GM12878 (cell line): Measurements from ENCODE around the gene DMRT1. TPM values are rescaled to one million over a fixed set of nuclear protein-coding genes. Genes with fewer than 3 reads are reported as not detected.
A peak's percentile ranks its signal among the peaks of the same experiment; 100 is the strongest.

Experiments used
- ASH2L ChIP-seq: fragments of 300-600, 200-600 bp; sonication (generic); IDR thresholded peaks from 2 replicates; pipeline ENCODE4 v1.6.1; 2017; ENCODE audit warnings: low read depth, mild to moderate bottlenecking, borderline replicate concordance
- ATF3 ChIP-seq: IDR thresholded peaks from 2 replicates; pipeline ENCODE4 v1.6.1; 2011; ENCODE audit warnings: low read depth, mild to moderate bottlenecking, low read length, moderate library complexity, borderline replicate concordance; ENCODE audit errors: extremely low read depth
- BCL3 ChIP-seq: IDR thresholded peaks from 2 replicates; pipeline ENCODE4 v1.6.1; 2011; ENCODE audit warnings: borderline replicate concordance, low read depth, mild to moderate bottlenecking, moderate library complexity, low read length; ENCODE audit not compliant: insufficient read depth, poor library complexity, severe bottlenecking
- DPF2 ChIP-seq: fragments of 450-650 bp; IDR thresholded peaks from 2 replicates; pipeline ENCODE4 v1.6.1; 2017; ENCODE audit warnings: mild to moderate bottlenecking
- EED ChIP-seq: sonication (generic); IDR thresholded peaks from 2 replicates; pipeline ENCODE4 v1.6.1; 2016; ENCODE audit warnings: antibody characterized with exemption, low read depth
- EGR1 ChIP-seq, 2 experiments: IDR thresholded peaks; 1 replicate in 1 of 2; 2 replicates in 1 of 2; pipeline ENCODE4 v1.6.1; 2011 to 2012; ENCODE audit warnings: low read depth in 2 of 2, low read length in 2 of 2, borderline replicate concordance in 1 of 2, mild to moderate bottlenecking in 1 of 2, moderate library complexity in 1 of 2
- ELK1 ChIP-seq: IDR thresholded peaks from 2 replicates; pipeline ENCODE4 v1.6.1; 2012; ENCODE audit warnings: low read depth, low read length, improper control_type of control experiment
- HCFC1 ChIP-seq: fragments of 150-350 bp; IDR thresholded peaks from 2 replicates; pipeline ENCODE4 v1.6.1; 2014; ENCODE audit warnings: low read length
- JUNB ChIP-seq: IDR thresholded peaks from 2 replicates; pipeline ENCODE4 v1.6.1; 2016; ENCODE audit warnings: antibody characterized with exemption, mild to moderate bottlenecking
- MEF2B ChIP-seq: fragments of 450-650 bp; IDR thresholded peaks from 2 replicates; pipeline ENCODE4 v1.6.1; 2018; ENCODE audit warnings: mild to moderate bottlenecking, moderate library complexity; ENCODE audit not compliant: partially characterized antibody, poor library complexity, severe bottlenecking
- MLLT1 ChIP-seq: fragments of 450-650 bp; IDR thresholded peaks from 2 replicates; pipeline ENCODE4 v1.6.1; 2016; ENCODE audit warnings: mild to moderate bottlenecking
- MTA2 ChIP-seq: fragments of 450-650 bp; IDR thresholded peaks from 2 replicates; pipeline ENCODE4 v1.6.1; 2016; ENCODE audit warnings: low read depth, mild to moderate bottlenecking, moderate library complexity
- NFIC ChIP-seq: IDR thresholded peaks from 2 replicates; pipeline ENCODE4 v1.6.1; 2012; ENCODE audit warnings: low read depth, mild to moderate bottlenecking, inconsistent platforms, low read length, moderate library complexity
- POLR2AphosphoS2 ChIP-seq: IDR thresholded peaks from 2 replicates; pipeline ENCODE4 v1.6.1; 2011; ENCODE audit warnings: low read depth, mild to moderate bottlenecking, low read length, improper control_type of control experiment, moderate library complexity
- SMAD1 ChIP-seq: fragments of 450-650 bp; IDR thresholded peaks from 2 replicates; pipeline ENCODE4 v1.6.1; 2018; ENCODE audit warnings: mild to moderate bottlenecking, low read depth; ENCODE audit not compliant: partially characterized antibody
- STAT1 ChIP-seq: fragments of 450-650 bp; conservative IDR thresholded peaks from 2 replicates; pipeline ENCODE4 v1.6.1; 2014; ENCODE audit warnings: antibody characterized with exemption, mild to moderate bottlenecking
- ZSCAN29 ChIP-seq: fragments of 450-650 bp; IDR thresholded peaks from 2 replicates; pipeline ENCODE4 v1.6.1; 2017; ENCODE audit warnings: mild to moderate bottlenecking, moderate library complexity
- polyA plus RNA-seq, 11 experiments: library from polyadenylated mRNA; depleted of rRNA in 4 of 11; unstranded in 6 of 11; stranded (reverse) in 5 of 11; fragments of >200 nt; fragmentation: Nextera tagmentation in 4 of 11; fragmentation: Illumina TruSeq in 1 of 11; extraction: Ambion mirVana in 4 of 11; extraction: Trizol in 1 of 11; gene quantifications; 1 replicate in 1 of 11; 2 replicates in 10 of 11; pipeline versions ENCODE4 v1.2.1 to v1.2.3, GENCODE V29; 2011 to 2016; ENCODE audit warnings: inconsistent platforms in 2 of 11, missing spikeins in 2 of 11, low read depth in 1 of 11
- total RNA-seq, 4 experiments: library from RNA; depleted of rRNA in 3 of 4; stranded (reverse); fragments of >200 nt in 3 of 4; fragmentation: Illumina TruSeq in 1 of 4; extraction: Trizol in 1 of 4; gene quantifications; 2 replicates each; pipeline versions ENCODE4 v1.2.1 to v1.2.3, GENCODE V29; 2013 to 2021
- TF ChIP-seq, protein P1 (sequence below): IDR thresholded peaks from 2 replicates; pipeline ENCODE4 v1.6.1; 2012; ENCODE audit warnings: improper control_type of control experiment, low read depth, low read length; ENCODE audit not compliant: insufficient replicate concordance
- TF ChIP-seq, protein P2 (sequence below): fragments of 450-650 bp; IDR thresholded peaks from 2 replicates; pipeline ENCODE4 v1.6.1; 2017; ENCODE audit warnings: borderline replicate concordance

DMRT1 gene
- total and polyA plus RNA-seq, 10 of the 15 experiments (the other 5 are each of a cell fraction or from before 2014, with no cell fraction given), result 0.06 to 1.9 (median 0.24) TPM

DNA sequence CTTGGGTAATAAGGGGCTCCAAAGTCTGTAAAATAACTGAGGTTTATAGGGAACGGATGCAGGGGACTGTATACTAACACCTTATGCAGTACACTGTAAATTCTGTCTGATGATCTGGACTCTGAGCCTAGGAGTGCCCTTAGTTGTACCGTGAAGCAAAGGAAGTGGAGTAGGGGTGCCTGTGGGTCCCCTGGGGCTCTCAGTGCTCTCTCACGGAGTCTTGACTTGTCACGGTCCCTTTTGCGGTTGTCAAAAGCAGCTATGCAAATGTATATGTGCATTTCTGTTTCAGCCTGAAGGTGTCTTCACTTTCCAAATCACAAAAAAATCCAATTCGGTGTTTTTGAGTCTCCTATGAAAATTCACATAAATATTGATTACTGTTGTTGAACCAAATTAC is 17.8 kb downstream of the DMRT1 start (continued):
- no peak for TF ChIP-seq BCL3
- TF ChIP-seq ELK1, result no peak
- no peak for TF ChIP-seq POLR2AphosphoS2
- no peak for TF ChIP-seq JUNB
- peak; percentile 99 for TF ChIP-seq MEF2B
- TF ChIP-seq ASH2L, result no peak
- peak; percentile 68; the same call in 1 of the 2 replicates for TF ChIP-seq DPF2
- peak; percentile 79 for TF ChIP-seq MTA2
- TF ChIP-seq, protein P1, sequence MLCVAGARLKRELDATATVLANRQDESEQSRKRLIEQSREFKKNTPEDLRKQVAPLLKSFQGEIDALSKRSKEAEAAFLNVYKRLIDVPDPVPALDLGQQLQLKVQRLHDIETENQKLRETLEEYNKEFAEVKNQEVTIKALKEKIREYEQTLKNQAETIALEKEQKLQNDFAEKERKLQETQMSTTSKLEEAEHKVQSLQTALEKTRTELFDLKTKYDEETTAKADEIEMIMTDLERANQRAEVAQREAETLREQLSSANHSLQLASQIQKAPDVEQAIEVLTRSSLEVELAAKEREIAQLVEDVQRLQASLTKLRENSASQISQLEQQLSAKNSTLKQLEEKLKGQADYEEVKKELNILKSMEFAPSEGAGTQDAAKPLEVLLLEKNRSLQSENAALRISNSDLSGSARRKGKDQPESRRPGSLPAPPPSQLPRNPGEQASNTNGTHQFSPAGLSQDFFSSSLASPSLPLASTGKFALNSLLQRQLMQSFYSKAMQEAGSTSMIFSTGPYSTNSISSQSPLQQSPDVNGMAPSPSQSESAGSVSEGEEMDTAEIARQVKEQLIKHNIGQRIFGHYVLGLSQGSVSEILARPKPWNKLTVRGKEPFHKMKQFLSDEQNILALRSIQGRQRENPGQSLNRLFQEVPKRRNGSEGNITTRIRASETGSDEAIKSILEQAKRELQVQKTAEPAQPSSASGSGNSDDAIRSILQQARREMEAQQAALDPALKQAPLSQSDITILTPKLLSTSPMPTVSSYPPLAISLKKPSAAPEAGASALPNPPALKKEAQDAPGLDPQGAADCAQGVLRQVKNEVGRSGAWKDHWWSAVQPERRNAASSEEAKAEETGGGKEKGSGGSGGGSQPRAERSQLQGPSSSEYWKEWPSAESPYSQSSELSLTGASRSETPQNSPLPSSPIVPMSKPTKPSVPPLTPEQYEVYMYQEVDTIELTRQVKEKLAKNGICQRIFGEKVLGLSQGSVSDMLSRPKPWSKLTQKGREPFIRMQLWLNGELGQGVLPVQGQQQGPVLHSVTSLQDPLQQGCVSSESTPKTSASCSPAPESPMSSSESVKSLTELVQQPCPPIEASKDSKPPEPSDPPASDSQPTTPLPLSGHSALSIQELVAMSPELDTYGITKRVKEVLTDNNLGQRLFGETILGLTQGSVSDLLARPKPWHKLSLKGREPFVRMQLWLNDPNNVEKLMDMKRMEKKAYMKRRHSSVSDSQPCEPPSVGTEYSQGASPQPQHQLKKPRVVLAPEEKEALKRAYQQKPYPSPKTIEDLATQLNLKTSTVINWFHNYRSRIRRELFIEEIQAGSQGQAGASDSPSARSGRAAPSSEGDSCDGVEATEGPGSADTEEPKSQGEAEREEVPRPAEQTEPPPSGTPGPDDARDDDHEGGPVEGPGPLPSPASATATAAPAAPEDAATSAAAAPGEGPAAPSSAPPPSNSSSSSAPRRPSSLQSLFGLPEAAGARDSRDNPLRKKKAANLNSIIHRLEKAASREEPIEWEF, result peak; percentile 81
- no peak for TF ChIP-seq STAT1
- no peak for TF ChIP-seq NFIC
- TF ChIP-seq HCFC1, result no peak
- TF ChIP-seq, protein P2, sequence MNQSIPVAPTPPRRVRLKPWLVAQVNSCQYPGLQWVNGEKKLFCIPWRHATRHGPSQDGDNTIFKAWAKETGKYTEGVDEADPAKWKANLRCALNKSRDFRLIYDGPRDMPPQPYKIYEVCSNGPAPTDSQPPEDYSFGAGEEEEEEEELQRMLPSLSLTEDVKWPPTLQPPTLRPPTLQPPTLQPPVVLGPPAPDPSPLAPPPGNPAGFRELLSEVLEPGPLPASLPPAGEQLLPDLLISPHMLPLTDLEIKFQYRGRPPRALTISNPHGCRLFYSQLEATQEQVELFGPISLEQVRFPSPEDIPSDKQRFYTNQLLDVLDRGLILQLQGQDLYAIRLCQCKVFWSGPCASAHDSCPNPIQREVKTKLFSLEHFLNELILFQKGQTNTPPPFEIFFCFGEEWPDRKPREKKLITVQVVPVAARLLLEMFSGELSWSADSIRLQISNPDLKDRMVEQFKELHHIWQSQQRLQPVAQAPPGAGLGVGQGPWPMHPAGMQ, result no peak
- peak; percentile 21 for TF ChIP-seq SMAD1
- no peak for TF ChIP-seq EED
- no peak for TF ChIP-seq ATF3
- no peak; the same call in 1 of the 2 replicates for TF ChIP-seq MLLT1
- no peak for TF ChIP-seq EGR1 (IDR thresholded peaks at IDR 0.05; ENCODE audit: borderline replicate concordance in 1 of 2, low read depth in 2 of 2, low read length in 2 of 2)
- TF ChIP-seq ZSCAN29, result peak; percentile 69; the same call in 1 of the 2 replicates
